IMR-90 (cell line): ENCODE results near the gene UQCRFS1. TPM values are rescaled to one million over a fixed set of nuclear protein-coding genes. Genes with fewer than 3 reads are reported as not detected.

Experiments used
- ATAC-seq: fragments of 200-7000 bp; cut with Tn5 transposase; 2 replicates; pipeline ENCODE4 v1.9.1; 2020; ENCODE audit warnings: low read depth, mild to moderate bottlenecking, moderate library complexity
- BruUV-seq: library from RNA; stranded (reverse); fragments of 400-500 nt; replicated peaks from 2 replicates; lab custom pipeline; 2021; lab: Mats Ljungman, UMichigan
- CTCF ChIA-PET: fragments of 300-600 bp; formaldehyde crosslinking; extraction: SDS; loops from one replicate; lab custom pipeline; 2021; ENCODE audit warnings: antibody characterized with exemption; lab: Yijun Ruan, JAX
- POLR2A ChIA-PET: fragments of 300-600 bp; sonication (Branson Sonifier 250); formaldehyde crosslinking; loops from one replicate; lab custom pipeline; 2022; ENCODE audit warnings: antibody characterized with exemption; ENCODE audit not compliant: unreplicated experiment; lab: Charles Lee
- DNase-seq: peaks from one replicate; pipeline ENCODE4 v3.0.0; 2013
- H2AFZ ChIP-seq: replicated peaks from 2 replicates; pipeline ENCODE3; 2013; ENCODE audit warnings: low read length, mild to moderate bottlenecking; ENCODE audit not compliant: poor library complexity
- H2AK5ac ChIP-seq: 2 replicates; pipeline ENCODE4 v1.6.1; 2013; ENCODE audit warnings: low read depth, low read length, inconsistent platforms
- H2AK9ac ChIP-seq: replicated peaks from 2 replicates; pipeline ENCODE3; 2013; ENCODE audit warnings: mild to moderate bottlenecking, low read depth, low read length, moderate library complexity; ENCODE audit not compliant: poor library complexity
- H2BK120ac ChIP-seq: 2 replicates; pipeline ENCODE4 v1.6.1; 2013; ENCODE audit warnings: low read depth, low read length, inconsistent platforms
- H2BK15ac ChIP-seq: 3 replicates; pipeline ENCODE4 v1.6.1; 2013; ENCODE audit warnings: low read depth, low read length, inconsistent platforms
- H2BK20ac ChIP-seq: 2 replicates; pipeline ENCODE4 v1.6.1; 2013; ENCODE audit warnings: low read depth, mild to moderate bottlenecking, inconsistent platforms, low read length, moderate library complexity
- H2BK5ac ChIP-seq: 2 replicates; pipeline ENCODE4 v1.6.1; 2013; ENCODE audit warnings: mild to moderate bottlenecking, low read depth, low read length, inconsistent platforms; ENCODE audit not compliant: poor library complexity, severe bottlenecking
- H3K14ac ChIP-seq: replicated peaks from 2 replicates; pipeline ENCODE4 v1.6.1; 2013; ENCODE audit warnings: low read depth, low read length, inconsistent platforms
- H3K18ac ChIP-seq: 2 replicates; pipeline ENCODE4 v1.6.1; 2013; ENCODE audit warnings: low read depth, low read length, control low read depth
- H3K23ac ChIP-seq: 2 replicates; pipeline ENCODE4 v1.6.1; 2013; ENCODE audit warnings: low read depth, low read length, inconsistent platforms
- H3K27ac ChIP-seq: 2 replicates; pipeline ENCODE4 v1.5.1; 2013; ENCODE audit warnings: mild to moderate bottlenecking, control low read depth, low read length; ENCODE audit not compliant: insufficient read depth
- H3K27me3 ChIP-seq: 2 replicates; pipeline ENCODE4 v1.6.1; 2013; ENCODE audit warnings: low read length; ENCODE audit not compliant: control insufficient read depth, insufficient read depth
- H3K36me3 ChIP-seq: 2 replicates; pipeline ENCODE4 v1.6.1; 2013; ENCODE audit warnings: low read length, mixed read lengths; ENCODE audit not compliant: control insufficient read depth, insufficient read depth
- H3K4ac ChIP-seq: 2 replicates; pipeline ENCODE4 v1.6.1; 2013; ENCODE audit warnings: low read depth, low read length, inconsistent platforms
- H3K4me1 ChIP-seq: 2 replicates; pipeline ENCODE4 v1.6.1; 2013; ENCODE audit warnings: low read length, mixed read lengths; ENCODE audit not compliant: control insufficient read depth, insufficient read depth
- H3K4me2 ChIP-seq: 2 replicates; pipeline ENCODE4 v1.6.1; 2013; ENCODE audit warnings: low read depth, mild to moderate bottlenecking, control low read depth, low read length, moderate library complexity
- H3K4me3 ChIP-seq: 2 replicates; pipeline ENCODE4 v1.5.1; 2013; ENCODE audit warnings: low read depth, mild to moderate bottlenecking, control low read depth, low read length, moderate library complexity; ENCODE audit not compliant: insufficient read depth
- H3K56ac ChIP-seq: 2 replicates; pipeline ENCODE4 v1.6.1; 2013; ENCODE audit warnings: low read length, inconsistent platforms; ENCODE audit not compliant: insufficient read depth; ENCODE audit errors: extremely low read depth
- H3K79me1 ChIP-seq, 2 experiments: 2 replicates each; pipeline ENCODE4 v1.6.1; 2013; ENCODE audit warnings: low read length in 2 of 2, inconsistent platforms in 1 of 2, low read depth in 1 of 2
- H3K9ac ChIP-seq: 2 replicates; pipeline ENCODE4 v1.6.1; 2013; ENCODE audit warnings: low read depth, low read length, control low read depth
- H3K9me1 ChIP-seq: 2 replicates; pipeline ENCODE4 v1.6.1; 2013; ENCODE audit warnings: low read length, inconsistent platforms; ENCODE audit not compliant: insufficient read depth
- H3K9me3 ChIP-seq: 2 replicates; pipeline ENCODE4 v1.6.1; 2013; ENCODE audit warnings: low read length; ENCODE audit not compliant: control insufficient read depth, insufficient read depth
- H4K20me1 ChIP-seq: 2 replicates; pipeline ENCODE4 v1.6.1; 2013; ENCODE audit warnings: low read length, inconsistent platforms; ENCODE audit not compliant: insufficient read depth
- H4K5ac ChIP-seq: 2 replicates; pipeline ENCODE4 v1.6.1; 2013; ENCODE audit warnings: mild to moderate bottlenecking, low read depth, low read length, control low read depth
- H4K8ac ChIP-seq, 2 experiments: 2 replicates each; pipeline ENCODE4 v1.6.1; 2013; ENCODE audit warnings: low read depth in 2 of 2, low read length in 2 of 2, control low read depth in 1 of 2, inconsistent platforms in 1 of 2
- H4K91ac ChIP-seq: 2 replicates; pipeline ENCODE4 v1.6.1; 2013; ENCODE audit warnings: low read depth, low read length, inconsistent platforms; ENCODE audit not compliant: insufficient read depth
- CEBPB ChIP-seq: IDR thresholded peaks from 2 replicates; pipeline ENCODE4 v1.6.1; 2012; ENCODE audit warnings: low read depth, low read length, improper control_type of control experiment
- CHD1 ChIP-seq: IDR thresholded peaks from 2 replicates; pipeline ENCODE4 v1.6.1; 2012; ENCODE audit warnings: low read depth, low read length, improper control_type of control experiment
- FOS ChIP-seq: fragments of 150-350 bp; IDR thresholded peaks from 2 replicates; pipeline ENCODE4 v1.6.1; 2016; ENCODE audit warnings: low read depth, low read length
- MAFK ChIP-seq: IDR thresholded peaks from 2 replicates; pipeline ENCODE4 v1.6.1; 2012; ENCODE audit warnings: low read depth, low read length, improper control_type of control experiment
- MAZ ChIP-seq: IDR thresholded peaks from 2 replicates; pipeline ENCODE4 v1.6.1; 2012; ENCODE audit warnings: low read depth, mild to moderate bottlenecking, low read length, improper control_type of control experiment, moderate library complexity, borderline replicate concordance
- NFE2L2 ChIP-seq: fragments of 150-350 bp; IDR thresholded peaks from 2 replicates; pipeline ENCODE4 v1.6.1; 2016; ENCODE audit warnings: low read depth, mild to moderate bottlenecking, low read length
- POLR2A ChIP-seq: IDR thresholded peaks from 2 replicates; pipeline ENCODE4 v1.6.1; 2012; ENCODE audit warnings: mild to moderate bottlenecking, low read depth, low read length
- RAD21 ChIP-seq: IDR thresholded peaks from 2 replicates; pipeline ENCODE4 v1.6.1; 2012; ENCODE audit warnings: low read length, improper control_type of control experiment
- RCOR1 ChIP-seq: IDR thresholded peaks from 2 replicates; pipeline ENCODE4 v1.6.1; 2012; ENCODE audit warnings: mild to moderate bottlenecking, low read length, improper control_type of control experiment; ENCODE audit not compliant: insufficient replicate concordance
- RFX5 ChIP-seq: IDR thresholded peaks from 2 replicates; pipeline ENCODE4 v1.8.0; 2012; ENCODE audit warnings: low read depth, mild to moderate bottlenecking, low read length, moderate library complexity
- SMC3 ChIP-seq: fragments of 150-350 bp; IDR thresholded peaks from 2 replicates; pipeline ENCODE4 v1.6.1; 2016; ENCODE audit warnings: low read depth, mild to moderate bottlenecking, antibody characterized with exemption, low read length, moderate library complexity
- USF2 ChIP-seq: fragments of 150-350 bp; IDR thresholded peaks from 2 replicates; pipeline ENCODE4 v1.6.1; 2017; ENCODE audit warnings: mild to moderate bottlenecking, antibody characterized with exemption, low read length, low read depth
- WGBS, 2 experiments: methylation state at CpG; one replicate each; pipeline versions ENCODE4 v1.1.5 to v1.1.7; 2013; ENCODE audit warnings: missing lambda C conversion rate in 2 of 2; ENCODE audit not compliant: insufficient read length in 1 of 2; ENCODE audit errors: extremely low coverage in 2 of 2; 5-methylcytosine and 5-hydroxymethylcytosine counted together
- dilution Hi-C: fragments of 300-500 bp; cut with HindIII; formaldehyde crosslinking; loops from one replicate; pipeline ENCODE4 v1.14.3; 2018; ENCODE audit warnings: low sequenced_read_pairs; ENCODE audit not compliant: unreplicated experiment
- in situ Hi-C: fragments of 300-500 bp; cut with MboI; formaldehyde crosslinking; loops from 3 replicates; pipeline ENCODE4 v1.14.3; 2019; ENCODE audit warnings: low sequenced_read_pairs, inconsistent platforms, mixed read lengths
- intact Hi-C: fragments of 100-400 bp; cut with micrococcal nuclease; formaldehyde crosslinking; loops from 2 replicates; pipeline ENCODE4 v1.10.0; 2022
- polyA plus RNA-seq, 3 experiments: library from polyadenylated mRNA; depleted of rRNA; stranded (reverse); fragments of >200 nt; gene quantifications; 2 replicates each; pipeline ENCODE4 v1.2.3, GENCODE V29; 2012; ENCODE audit warnings: low replicate concordance in 1 of 3
- total RNA-seq: library from RNA; depleted of rRNA; stranded (reverse); fragments of >200 nt; gene quantifications from 2 replicates; pipeline ENCODE4 v1.2.3, GENCODE V29; 2012
- TF ChIP-seq, protein P1 (sequence below): conservative IDR thresholded peaks from 2 replicates; pipeline ENCODE4 v1.5.1; 2012; ENCODE audit warnings: mild to moderate bottlenecking, low read depth, low read length, improper control_type of control experiment

UQCRFS1 gene
- total and polyA plus RNA-seq, 2 of the 4 experiments (the other 2 are of a cell fraction) = 37.1 to 43.8 TPM

GRCh38 chr19:29259867-29260281 is 46.9 kb upstream of the UQCRFS1 start:
- no peaks in the 10 kb centered on the region for H3K27me3 ChIP-seq
- no peak overlapping the region for H2AK9ac ChIP-seq
- no peak for DNase-seq
- no peak overlapping the region for H3K27ac ChIP-seq
- no peak overlapping the region for H2BK120ac ChIP-seq
- ATAC-seq = no peak
- no CpG with 5 or more reads among the region's 6 CpGs for WGBS, 2 experiments
- H2BK20ac ChIP-seq = no peak overlapping the region
- no peak overlapping the region for H3K23ac ChIP-seq
- no peak overlapping the region for H3K56ac ChIP-seq
- no peak overlapping the region for H3K4me2 ChIP-seq
- CTCF ChIA-PET = no interaction called here
- BruUV-seq = no TSS peak
- H2BK15ac ChIP-seq = no peak overlapping the region
- no peaks in the 10 kb centered on the region for H3K79me1 ChIP-seq
- no peak overlapping the region for H2AFZ ChIP-seq
- in situ Hi-C loops = loop anchor here (25.0 kb wide), 1 partner anchor 523 kb away; no protein-coding TSS in a partner anchor
- H4K8ac ChIP-seq = no peak overlapping the region
- no peak for TF ChIP-seq FOS
- no peak for TF ChIP-seq USF2
- TF ChIP-seq POLR2A = no peak
- TF ChIP-seq NFE2L2 = no peak
- no peak for TF ChIP-seq CHD1
- no peak for TF ChIP-seq RFX5
- TF ChIP-seq MAZ = no peak
- TF ChIP-seq MAFK = no peak
- TF ChIP-seq, protein P1, sequence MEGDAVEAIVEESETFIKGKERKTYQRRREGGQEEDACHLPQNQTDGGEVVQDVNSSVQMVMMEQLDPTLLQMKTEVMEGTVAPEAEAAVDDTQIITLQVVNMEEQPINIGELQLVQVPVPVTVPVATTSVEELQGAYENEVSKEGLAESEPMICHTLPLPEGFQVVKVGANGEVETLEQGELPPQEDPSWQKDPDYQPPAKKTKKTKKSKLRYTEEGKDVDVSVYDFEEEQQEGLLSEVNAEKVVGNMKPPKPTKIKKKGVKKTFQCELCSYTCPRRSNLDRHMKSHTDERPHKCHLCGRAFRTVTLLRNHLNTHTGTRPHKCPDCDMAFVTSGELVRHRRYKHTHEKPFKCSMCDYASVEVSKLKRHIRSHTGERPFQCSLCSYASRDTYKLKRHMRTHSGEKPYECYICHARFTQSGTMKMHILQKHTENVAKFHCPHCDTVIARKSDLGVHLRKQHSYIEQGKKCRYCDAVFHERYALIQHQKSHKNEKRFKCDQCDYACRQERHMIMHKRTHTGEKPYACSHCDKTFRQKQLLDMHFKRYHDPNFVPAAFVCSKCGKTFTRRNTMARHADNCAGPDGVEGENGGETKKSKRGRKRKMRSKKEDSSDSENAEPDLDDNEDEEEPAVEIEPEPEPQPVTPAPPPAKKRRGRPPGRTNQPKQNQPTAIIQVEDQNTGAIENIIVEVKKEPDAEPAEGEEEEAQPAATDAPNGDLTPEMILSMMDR = no peak
- no peak for TF ChIP-seq CEBPB
- TF ChIP-seq SMC3 = no peak
- TF ChIP-seq RAD21 = no peak
- TF ChIP-seq RCOR1 = no peak
- H3K9ac ChIP-seq = no peak overlapping the region
- H3K18ac ChIP-seq = no peak overlapping the region
- H4K5ac ChIP-seq = no peak overlapping the region
- H3K9me1 ChIP-seq = no peaks in the 10 kb centered on the region
- H3K9me3 ChIP-seq = no peaks in the 10 kb centered on the region
- H2BK5ac ChIP-seq = no peak overlapping the region
- no peaks in the 10 kb centered on the region for H3K4me1 ChIP-seq
- H3K4me3 ChIP-seq = no peak overlapping the region
- intact Hi-C loops = no loop called here
- H3K4ac ChIP-seq = no peak overlapping the region
- H3K36me3 ChIP-seq = no peaks in the 10 kb centered on the region
- H4K91ac ChIP-seq = no peak overlapping the region
- H3K14ac ChIP-seq = no peak overlapping the region
- H4K20me1 ChIP-seq = no peaks in the 10 kb centered on the region
- POLR2A ChIA-PET = no interaction called here
- no peak overlapping the region for H2AK5ac ChIP-seq
- dilution Hi-C loops = no loop called here
